ENCODE measurements around the gene DAPL1.

Gene DAPL1

DNA sequence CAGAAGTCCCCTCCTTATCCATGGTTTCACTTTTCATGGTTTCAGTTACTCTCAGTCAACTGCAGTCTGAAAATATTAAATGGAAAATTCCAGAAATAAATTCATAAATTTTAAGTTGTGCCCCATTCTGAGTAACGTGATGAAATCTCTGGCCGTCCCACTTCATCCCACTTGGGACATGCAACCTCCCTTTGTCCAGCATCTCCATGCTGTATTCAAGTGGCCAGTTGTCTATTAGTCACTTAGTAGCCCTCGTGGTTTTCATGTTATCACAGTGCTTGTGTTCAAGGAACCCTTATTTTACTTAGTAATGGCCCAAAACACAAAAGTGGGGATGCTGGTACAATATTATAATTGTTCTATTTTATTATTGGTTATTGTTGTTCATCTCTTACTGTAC, 18.0 kb upstream of the DAPL1 start:
- DNase-seq (ENCODE audit: low read depth) = no peak
- TF ChIP-seq, protein P1, sequence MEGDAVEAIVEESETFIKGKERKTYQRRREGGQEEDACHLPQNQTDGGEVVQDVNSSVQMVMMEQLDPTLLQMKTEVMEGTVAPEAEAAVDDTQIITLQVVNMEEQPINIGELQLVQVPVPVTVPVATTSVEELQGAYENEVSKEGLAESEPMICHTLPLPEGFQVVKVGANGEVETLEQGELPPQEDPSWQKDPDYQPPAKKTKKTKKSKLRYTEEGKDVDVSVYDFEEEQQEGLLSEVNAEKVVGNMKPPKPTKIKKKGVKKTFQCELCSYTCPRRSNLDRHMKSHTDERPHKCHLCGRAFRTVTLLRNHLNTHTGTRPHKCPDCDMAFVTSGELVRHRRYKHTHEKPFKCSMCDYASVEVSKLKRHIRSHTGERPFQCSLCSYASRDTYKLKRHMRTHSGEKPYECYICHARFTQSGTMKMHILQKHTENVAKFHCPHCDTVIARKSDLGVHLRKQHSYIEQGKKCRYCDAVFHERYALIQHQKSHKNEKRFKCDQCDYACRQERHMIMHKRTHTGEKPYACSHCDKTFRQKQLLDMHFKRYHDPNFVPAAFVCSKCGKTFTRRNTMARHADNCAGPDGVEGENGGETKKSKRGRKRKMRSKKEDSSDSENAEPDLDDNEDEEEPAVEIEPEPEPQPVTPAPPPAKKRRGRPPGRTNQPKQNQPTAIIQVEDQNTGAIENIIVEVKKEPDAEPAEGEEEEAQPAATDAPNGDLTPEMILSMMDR (conservative IDR thresholded peaks at IDR 0.05; ENCODE audit: low read length) = no peak
- H3K4me3 ChIP-seq (ENCODE audit: low read length) = no peak overlapping the region

DNA sequence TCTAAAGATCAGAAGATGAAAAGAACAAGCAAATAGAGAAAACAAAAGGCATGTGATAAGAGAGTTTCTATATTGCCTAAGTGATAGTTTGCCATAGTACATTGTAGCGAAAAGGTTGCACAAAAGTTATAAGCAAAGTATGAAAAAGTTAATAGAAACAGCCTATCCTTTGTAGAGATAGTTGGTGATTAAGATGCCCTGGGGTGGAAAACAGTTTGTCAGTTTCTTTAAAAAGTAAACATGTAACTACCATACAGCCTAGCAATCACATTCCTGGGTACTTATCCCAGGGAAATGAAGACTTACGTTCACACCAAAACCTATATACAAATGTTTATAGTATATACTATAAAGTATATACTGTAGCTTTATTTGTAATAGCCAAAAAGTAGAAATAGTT, 16.9 kb upstream of the DAPL1 start:
- no peak for DNase-seq (ENCODE audit: low read depth)
- H3K4me3 ChIP-seq (ENCODE audit: low read length) = no peak overlapping the region
- TF ChIP-seq, protein P1 (conservative IDR thresholded peaks at IDR 0.05; ENCODE audit: low read length) = no peak

DNA sequence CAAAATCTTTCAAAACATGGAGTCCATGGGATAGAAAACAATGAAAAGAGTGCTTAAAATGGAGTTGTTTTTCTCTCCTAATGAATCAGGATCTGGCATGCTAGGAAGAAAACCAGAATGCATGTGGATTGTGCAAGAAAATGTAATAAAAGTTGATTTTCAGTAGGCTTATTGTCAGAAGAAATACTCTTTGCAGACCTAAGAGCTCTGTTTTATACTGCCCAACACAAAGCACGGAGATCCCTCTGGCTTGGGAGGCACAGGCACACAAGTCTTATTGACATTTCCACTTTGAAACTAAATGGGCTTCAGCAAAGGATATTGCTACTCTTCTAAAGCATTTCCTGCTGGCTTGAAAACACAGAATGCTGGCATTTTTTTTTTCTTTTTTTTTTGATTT, 15.5 kb upstream of the DAPL1 start:
- DNase-seq (ENCODE audit: low read depth) = peak; percentile 66
- TF ChIP-seq, protein P1 (conservative IDR thresholded peaks at IDR 0.05; ENCODE audit: low read length) = no peak
- no peak overlapping the region for H3K4me3 ChIP-seq (ENCODE audit: low read length)

DNA sequence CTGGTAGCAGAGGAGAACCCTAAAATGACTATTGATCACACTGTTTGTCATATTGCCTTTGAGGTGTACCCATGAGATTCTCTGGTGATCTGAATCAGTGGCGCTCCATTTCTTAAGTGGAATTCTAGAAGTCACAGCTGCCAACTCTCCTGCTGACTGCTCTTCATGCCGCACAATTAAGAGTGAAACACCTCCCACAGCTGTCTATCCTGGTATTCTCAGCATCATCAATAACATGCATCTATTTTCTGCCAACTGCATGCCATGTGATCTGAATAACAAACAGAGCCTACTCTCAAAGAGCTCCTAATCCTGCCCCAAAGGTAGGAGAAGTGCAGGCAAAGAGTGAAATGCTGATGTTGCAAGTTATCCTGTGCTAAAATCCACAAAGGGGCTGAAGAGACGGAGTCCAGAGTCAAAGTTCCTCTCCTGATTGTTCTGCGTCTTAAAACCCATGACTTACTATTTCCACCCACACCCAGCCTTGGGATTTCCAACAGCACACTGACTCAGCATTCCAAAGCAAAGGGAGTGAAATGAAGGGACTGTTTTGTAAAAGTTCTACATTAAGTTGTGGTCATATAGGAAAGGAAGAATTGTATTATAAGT, 13.7 kb upstream of the DAPL1 start:
- TF ChIP-seq, protein P1 (conservative IDR thresholded peaks at IDR 0.05; ENCODE audit: low read length) = no peak
- H3K4me3 ChIP-seq (ENCODE audit: low read length) = no peak overlapping the region
- DNase-seq (ENCODE audit: low read depth) = peak; percentile 60

DNA sequence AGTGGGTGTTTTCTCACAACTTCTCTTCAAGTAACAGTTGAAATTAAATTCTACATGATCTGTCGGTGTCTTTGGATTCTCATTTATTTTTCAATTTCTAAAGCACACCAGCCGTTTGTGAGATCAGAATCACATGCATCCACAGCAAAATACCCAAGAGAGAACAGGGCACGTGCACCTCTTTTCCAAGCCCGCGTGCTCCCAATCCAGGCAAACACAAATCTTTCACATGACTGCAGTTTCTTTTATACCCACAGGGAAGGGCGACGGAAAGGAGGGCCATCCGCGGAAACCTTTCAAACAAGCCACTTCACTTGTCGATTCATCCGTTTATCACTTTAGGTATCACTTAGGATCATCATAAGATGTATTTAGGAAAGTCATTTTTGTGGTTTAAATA, 13.0 kb upstream of the DAPL1 start:
- H3K4me3 ChIP-seq (ENCODE audit: low read length) = no peak overlapping the region
- DNase-seq (ENCODE audit: low read depth) = no peak
- TF ChIP-seq, protein P1 (conservative IDR thresholded peaks at IDR 0.05; ENCODE audit: low read length) = no peak

DNA sequence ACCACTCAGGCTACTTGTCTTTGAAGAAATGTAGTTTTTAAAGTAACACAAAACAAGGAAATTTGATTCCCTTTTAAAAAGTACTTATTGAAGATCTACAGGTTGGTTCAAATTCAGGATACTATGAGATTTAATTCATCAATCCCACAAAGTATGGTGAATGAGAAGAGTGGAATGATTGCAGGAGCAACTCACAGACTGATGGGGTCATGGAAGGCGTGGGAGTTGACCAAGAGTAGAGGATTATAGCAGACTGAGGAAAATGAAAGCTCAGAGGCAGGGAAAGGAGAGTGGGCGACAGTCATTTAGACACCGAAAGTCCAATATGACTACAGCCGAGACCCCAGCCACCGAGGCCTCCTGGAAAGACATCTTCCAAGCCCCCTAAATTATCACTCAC, 12.5 kb upstream of the DAPL1 start:
- TF ChIP-seq, protein P1 (conservative IDR thresholded peaks at IDR 0.05; ENCODE audit: low read length) = no peak
- H3K4me3 ChIP-seq (ENCODE audit: low read length) = no peak overlapping the region

DNA sequence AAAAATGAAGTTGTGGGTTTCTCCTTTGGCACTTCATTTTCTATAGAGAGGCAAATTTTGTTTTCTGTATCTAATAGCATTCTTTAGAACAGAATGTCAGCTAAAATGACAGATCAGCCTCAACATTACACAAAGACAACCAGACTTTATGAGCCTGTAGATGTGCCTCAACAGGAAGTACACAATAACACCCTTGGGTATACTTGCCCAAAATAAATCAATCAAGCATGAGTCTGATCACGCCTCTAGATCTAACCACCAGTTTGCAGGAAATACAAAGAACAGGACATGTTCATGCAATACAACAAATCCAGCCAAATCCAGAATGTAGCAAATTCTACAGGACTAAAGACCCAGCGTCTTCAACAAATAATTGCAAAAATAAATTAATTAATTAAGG, 11.2 kb upstream of the DAPL1 start:
- no peak for DNase-seq (ENCODE audit: low read depth)
- H3K4me3 ChIP-seq (ENCODE audit: low read length) = no peak overlapping the region
- TF ChIP-seq, protein P1 (conservative IDR thresholded peaks at IDR 0.05; ENCODE audit: low read length) = no peak

More for the DNA sequence above, 12.5 kb upstream of the DAPL1 start:
- no peak for DNase-seq (ENCODE audit: low read depth)

All from AG10803 (cell line).